ENCODE results near the gene FAM50A. TPM values are rescaled to one million over a fixed set of nuclear protein-coding genes. Genes with fewer than 3 reads are reported as not detected.

FAM50A gene
- total RNA-seq, 3 donors from 2014 or later (not counting 1 experiment from before 2014, with no cell fraction given) = 48.9 to 63.2 (median 54.1) TPM

GRCh38 chrX:154462396-154462795, 18.5 kb downstream of the FAM50A start:
- WGBS (ENCODE audit: insufficient coverage) = 92% methylated on average over 7 of the region's 8 CpGs
- Mint-ChIP-seq H3K4me1 (peaks cover 2 to 14% of the 10 kb centered on the region in 2 donors), H3K36me3 (no peaks in the 10 kb centered on the region), H3K9me3 (no peaks in the 10 kb centered on the region), H3K27ac (no peak overlapping the region), H3K27me3 (ENCODE audit: low read depth in 2 of 2) (no peaks in the 10 kb centered on the region), H3K4me3 (no peak overlapping the region)
- no peak for DNase-seq
- Histone ChIP-seq H3K4me1 (ENCODE audit: control insufficient read depth, insufficient read depth, low read length) (peaks cover 16% of the 10 kb centered on the region), H3K27ac (ENCODE audit: low read length) (no peak overlapping the region), H3K9me3 (ENCODE audit: control insufficient read depth, insufficient read depth, low read length) (no peaks in the 10 kb centered on the region), H3K4me3 (ENCODE audit: low read length) (no peak overlapping the region), H3K36me3 (ENCODE audit: control insufficient read depth, insufficient read depth, low read length) (peaks cover 7% of the 10 kb centered on the region), H3K27me3 (ENCODE audit: control insufficient read depth, insufficient read depth, low read length) (no peaks in the 10 kb centered on the region)
- TF ChIP-seq CTCF (IDR thresholded peaks at IDR 0.05) = no peak
- no peak for ATAC-seq
- intact Hi-C loops (cut with micrococcal nuclease) = no loop called here

- Histone ChIP-seq H3K4me3 (ENCODE audit: low read length) (no peak overlapping the region), H3K36me3 (ENCODE audit: control insufficient read depth, insufficient read depth, low read length) (peaks cover 9% of the 10 kb centered on the region), H3K27me3 (ENCODE audit: control insufficient read depth, insufficient read depth, low read length) (no peaks in the 10 kb centered on the region), H3K9me3 (ENCODE audit: control insufficient read depth, insufficient read depth, low read length) (no peaks in the 10 kb centered on the region), H3K27ac (ENCODE audit: low read length) (no peak overlapping the region), H3K4me1 (ENCODE audit: control insufficient read depth, insufficient read depth, low read length) (peaks cover 12% of the 10 kb centered on the region)
- Mint-ChIP-seq H3K27me3 (ENCODE audit: low read depth in 2 of 2) (no peaks in the 10 kb centered on the region), H3K4me3 (no peak overlapping the region), H3K36me3 (no peaks in the 10 kb centered on the region), H3K4me1 (peaks cover 0 to 11% of the 10 kb centered on the region in 2 donors), H3K9me3 (no peaks in the 10 kb centered on the region), H3K27ac (no peak overlapping the region)
- 94% methylated on average over 35 of the region's 36 CpGs for WGBS (ENCODE audit: insufficient coverage)
- no peak for DNase-seq
- intact Hi-C loops (cut with micrococcal nuclease) = no loop called here
- no peak for TF ChIP-seq CTCF (IDR thresholded peaks at IDR 0.05)
- ATAC-seq = no peak
Observed at GRCh38 chrX:154463611-154464220, 19.8 kb downstream of the FAM50A start.

- H3K27me3 ChIP-seq (ENCODE audit: control insufficient read depth, insufficient read depth, low read length) = no peaks in the 10 kb centered on the region
- Mint-ChIP-seq H3K27ac (no peak overlapping the region), H3K4me3 (no peak overlapping the region), H3K4me1 (peaks cover 0 to 10% of the 10 kb centered on the region in 2 donors), H3K9me3 (no peaks in the 10 kb centered on the region), H3K36me3 (no peaks in the 10 kb centered on the region), H3K27me3 (ENCODE audit: low read depth in 2 of 2) (no peaks in the 10 kb centered on the region)
- H3K9me3 ChIP-seq (ENCODE audit: control insufficient read depth, insufficient read depth, low read length) = no peaks in the 10 kb centered on the region
- DNase-seq (no peak), ATAC-seq (no peak)
- H3K4me3 ChIP-seq (ENCODE audit: low read length) = no peak overlapping the region
- 96% methylated on average over 27 of the region's 28 CpGs for WGBS (ENCODE audit: insufficient coverage)
- intact Hi-C loops (cut with micrococcal nuclease) = no loop called here
- H3K4me1 ChIP-seq (ENCODE audit: control insufficient read depth, insufficient read depth, low read length) = peaks cover under 1% of the 10 kb centered on the region
- H3K27ac ChIP-seq (ENCODE audit: low read length) = no peak overlapping the region
- peaks cover 9% of the 10 kb centered on the region for H3K36me3 ChIP-seq (ENCODE audit: control insufficient read depth, insufficient read depth, low read length)
- no peak for TF ChIP-seq CTCF (IDR thresholded peaks at IDR 0.05)
Observed at GRCh38 chrX:154464806-154465365, 20.9 kb downstream of the FAM50A start.

- Histone ChIP-seq H3K36me3 (ENCODE audit: control insufficient read depth, insufficient read depth, low read length) (peaks cover 14% of the 10 kb centered on the region), H3K27ac (ENCODE audit: low read length) (no peak overlapping the region), H3K9me3 (ENCODE audit: control insufficient read depth, insufficient read depth, low read length) (no peaks in the 10 kb centered on the region), H3K4me1 (ENCODE audit: control insufficient read depth, insufficient read depth, low read length) (no peaks in the 10 kb centered on the region), H3K27me3 (ENCODE audit: control insufficient read depth, insufficient read depth, low read length) (no peaks in the 10 kb centered on the region), H3K4me3 (ENCODE audit: low read length) (no peak overlapping the region)
- no peak for ATAC-seq
- intact Hi-C loops (cut with micrococcal nuclease) = no loop called here
- 95% methylated on average over 14 of the region's 14 CpGs for WGBS (ENCODE audit: insufficient coverage)
- no peak for DNase-seq
- Mint-ChIP-seq H3K4me1 (peaks cover 0 to 4% of the 10 kb centered on the region in 2 donors), H3K4me3 (no peak overlapping the region), H3K27ac (no peak overlapping the region), H3K36me3 (no peaks in the 10 kb centered on the region), H3K9me3 (no peaks in the 10 kb centered on the region), H3K27me3 (ENCODE audit: low read depth in 2 of 2) (no peaks in the 10 kb centered on the region)
- TF ChIP-seq CTCF (IDR thresholded peaks at IDR 0.05) = no peak
Observed at GRCh38 chrX:154465601-154466000, 21.7 kb downstream of the FAM50A start.
